NT2/D1 (cell line): Measurements from ENCODE around the gene KPNA2.

ENCODE experiments used
- SUZ12 ChIP-seq: IDR thresholded peaks from 2 replicates; pipeline ENCODE4 v1.6.1; 2011; ENCODE audit not compliant: insufficient read length, insufficient read depth; ENCODE audit errors: extremely low read depth
- YY1 ChIP-seq: IDR thresholded peaks from 2 replicates; pipeline ENCODE4 v1.6.1; 2011; ENCODE audit not compliant: insufficient read length, insufficient read depth
- ZNF274 ChIP-seq: IDR thresholded peaks from 2 replicates; pipeline ENCODE4 v1.6.1; 2011; ENCODE audit warnings: mild to moderate bottlenecking, low read depth, low read length

GRCh38 chr17:67990909-67991308, 44.6 kb upstream of the KPNA2 start:
- TF ChIP-seq YY1 = no peak
- TF ChIP-seq ZNF274 = no peak
- TF ChIP-seq SUZ12 = no peak
